HCT116 (cell line): ENCODE data around the gene PARVB. TPM values are rescaled to one million over a fixed set of nuclear protein-coding genes. Genes with fewer than 3 reads are reported as not detected.

Source experiments
- ATAC-seq: fragments of 200-7000 bp; cut with Tn5 transposase; 2 replicates; pipeline ENCODE4 v1.9.1; 2020; ENCODE audit warnings: mild to moderate bottlenecking, moderate library complexity
- BruUV-seq: library from RNA; stranded (reverse); fragments of 400-500 nt; replicated peaks from 2 replicates; lab custom pipeline; 2021; lab: Mats Ljungman, UMichigan
- CTCF ChIA-PET: fragments of 300-600 bp; sonication (Branson Sonifier 250); formaldehyde crosslinking; loops from one replicate; lab custom pipeline; 2021; ENCODE audit warnings: antibody characterized with exemption; lab: Charles Lee
- POLR2A ChIA-PET: fragments of 300-600, 350-600 bp; sonication (Branson Sonifier 250); formaldehyde crosslinking; loops from one replicate; lab custom pipeline; 2021; ENCODE audit warnings: antibody characterized with exemption; lab: Charles Lee
- RAD21 ChIA-PET, 2 experiments: fragments of 300-600 bp; sonication (Branson Sonifier 250); formaldehyde crosslinking; loops; one replicate each; lab custom pipeline; 2023; ENCODE audit warnings: low total read pairs in 2 of 2; ENCODE audit not compliant: uncharacterized antibody in 2 of 2, unreplicated experiment in 2 of 2, low non-redundant PET in 1 of 2; lab: Charles Lee
- DNase-seq: peaks from one replicate; pipeline ENCODE4 v3.0.0-alpha.2; 2010; ENCODE audit warnings: low read depth, low spot score
- H2AFZ ChIP-seq: fragments of 200-600 bp; shearing (Covaris generic), sonication (generic); 2 replicates; pipeline ENCODE4 v1.6.1; 2017; ENCODE audit warnings: low read depth, mixed run types, mixed read lengths, antibody characterized with exemption, low read length; ENCODE audit not compliant: poor library complexity, severe bottlenecking
- H3K27ac ChIP-seq: 2 replicates; pipeline ENCODE4 v1.5.1; 2012; ENCODE audit warnings: low read depth, low read length
- H3K27me3 ChIP-seq: fragments of 200-600 bp; sonication (generic); 2 replicates; pipeline ENCODE4 v1.6.1; 2016; ENCODE audit warnings: mixed run types, low read length, mixed read lengths; ENCODE audit not compliant: insufficient read depth
- H3K36me3 ChIP-seq, 2 experiments: fragments of 200-500 bp in 1 of 2; fragments of 200-600 bp in 1 of 2; sonication (Bioruptor generic) in 1 of 2; sonication (generic) in 1 of 2; 2 replicates each; pipeline versions ENCODE4 v1.5.1 to v1.6.1; 2014 to 2016; ENCODE audit warnings: low read length in 2 of 2, inconsistent platforms in 1 of 2, mixed read lengths in 1 of 2, mixed run types in 1 of 2; ENCODE audit not compliant: insufficient read depth in 2 of 2, control insufficient read depth in 1 of 2
- H3K4me1 ChIP-seq, 2 experiments: fragments of 200-600 bp in 1 of 2; sonication (generic) in 1 of 2; 2 replicates each; pipeline versions ENCODE4 v1.5.1 to v1.6.1; 2012 to 2017; ENCODE audit warnings: low read length in 2 of 2, inconsistent platforms in 1 of 2, mild to moderate bottlenecking in 1 of 2, mixed read lengths in 1 of 2, mixed run types in 1 of 2, moderate library complexity in 1 of 2; ENCODE audit not compliant: insufficient read depth in 2 of 2, control insufficient read depth in 1 of 2
- H3K4me2 ChIP-seq: fragments of 200-600 bp; sonication (generic); 2 replicates; pipeline ENCODE4 v1.6.1; 2017; ENCODE audit warnings: mixed run types, low read length, mixed read lengths
- H3K4me3 ChIP-seq, 2 experiments: fragments of 200-600 bp in 1 of 2; sonication (generic) in 1 of 2; replicated peaks in 1 of 2; 2 replicates each; pipeline ENCODE4 v1.5.1; 2011 to 2016; ENCODE audit warnings: low read length in 2 of 2, control low read depth in 1 of 2, low read depth in 1 of 2, mild to moderate bottlenecking in 1 of 2, mixed read lengths in 1 of 2, mixed run types in 1 of 2
- H3K79me2 ChIP-seq: fragments of 200-600 bp; sonication (generic); 2 replicates; pipeline ENCODE4 v1.6.1; 2017; ENCODE audit warnings: mild to moderate bottlenecking, mixed run types, low read length, moderate library complexity, mixed read lengths; ENCODE audit not compliant: insufficient read depth
- H3K9ac ChIP-seq: fragments of 200-600 bp; sonication (generic); 2 replicates; pipeline ENCODE4 v1.6.1; 2016; ENCODE audit warnings: low read length, mixed read lengths
- H3K9me2 ChIP-seq: fragments of 200-600 bp; sonication (generic), shearing (Covaris generic); 2 replicates; pipeline ENCODE4 v1.6.1; 2017; ENCODE audit warnings: mixed run types, mild to moderate bottlenecking, moderate library complexity; ENCODE audit not compliant: insufficient read depth
- H3K9me3 ChIP-seq, 2 experiments: fragments of 200-500 bp in 1 of 2; fragments of 200-600 bp in 1 of 2; sonication (Bioruptor generic) in 1 of 2; sonication (generic) in 1 of 2; 2 replicates each; pipeline ENCODE4 v1.6.1; 2014 to 2017; ENCODE audit warnings: low read length in 2 of 2, mixed read lengths in 2 of 2, inconsistent platforms in 1 of 2, low read depth in 1 of 2, mild to moderate bottlenecking in 1 of 2, mixed run types in 1 of 2, moderate library complexity in 1 of 2; ENCODE audit not compliant: control insufficient read depth in 1 of 2, insufficient read depth in 1 of 2
- H4K20me1 ChIP-seq: fragments of 200-600 bp; sonication (generic), shearing (Covaris generic); 2 replicates; pipeline ENCODE4 v1.6.1; 2017; ENCODE audit warnings: mixed run types, mild to moderate bottlenecking, moderate library complexity; ENCODE audit not compliant: insufficient read depth
- CBX3 ChIP-seq: IDR thresholded peaks from 2 replicates; pipeline ENCODE4 v1.6.1; 2012; ENCODE audit warnings: low read depth
- CEBPB ChIP-seq: IDR thresholded peaks from 2 replicates; pipeline ENCODE4 v1.6.1; 2012; ENCODE audit warnings: low read depth
- EGR1 ChIP-seq: IDR thresholded peaks from 2 replicates; pipeline ENCODE4 v1.6.1; 2012; ENCODE audit warnings: low read depth
- ELF1 ChIP-seq: IDR thresholded peaks from 2 replicates; pipeline ENCODE4 v1.6.1; 2012; ENCODE audit warnings: low read depth, borderline replicate concordance
- EZH2 ChIP-seq: fragments of 200-600 bp; sonication (generic); IDR thresholded peaks from 2 replicates; pipeline ENCODE4 v1.6.1; 2017; ENCODE audit warnings: antibody characterized with exemption, mixed run types
- EZH2phosphoT487 ChIP-seq: fragments of 200-600 bp; IDR thresholded peaks from 2 replicates; pipeline ENCODE4 v1.6.1; 2018; ENCODE audit warnings: antibody characterized with exemption, borderline replicate concordance
- FOSL1 ChIP-seq: IDR thresholded peaks from 2 replicates; pipeline ENCODE4 v1.6.1; 2012; ENCODE audit warnings: low read depth
- POLR2A ChIP-seq: IDR thresholded peaks from 2 replicates; pipeline ENCODE4 v1.7.0; 2011; ENCODE audit warnings: borderline replicate concordance; ENCODE audit not compliant: insufficient read depth, insufficient read length; ENCODE audit errors: extremely low read depth
- POLR2AphosphoS5 ChIP-seq: IDR thresholded peaks from 2 replicates; pipeline ENCODE4 v1.6.1; 2011; ENCODE audit warnings: mild to moderate bottlenecking, low read depth, low read length, moderate library complexity
- SP1 ChIP-seq: IDR thresholded peaks from 2 replicates; pipeline ENCODE4 v1.6.1; 2012; ENCODE audit warnings: low read depth
- SRF ChIP-seq: IDR thresholded peaks from 2 replicates; pipeline ENCODE4 v1.6.1; 2012; ENCODE audit warnings: low read depth
- TCF7L2 ChIP-seq: IDR thresholded peaks from 2 replicates; pipeline ENCODE4 v1.7.0; 2011; ENCODE audit warnings: borderline replicate concordance, inconsistent platforms; ENCODE audit not compliant: insufficient read depth, insufficient read length; ENCODE audit errors: extremely low read depth
- YY1 ChIP-seq: IDR thresholded peaks from 2 replicates; pipeline ENCODE4 v1.6.1; 2011; ENCODE audit warnings: low read length, low read depth, moderate library complexity, mild to moderate bottlenecking; ENCODE audit not compliant: insufficient replicate concordance; ENCODE audit errors: extremely low read depth
- ZFX ChIP-seq: fragments of 450-650 bp; IDR thresholded peaks from 2 replicates; pipeline ENCODE4 v1.6.1; 2017
- ZNF274 ChIP-seq: fragments of 200-500 bp; sonication (Bioruptor generic); IDR thresholded peaks from 2 replicates; pipeline ENCODE4 v1.6.1; 2014; ENCODE audit warnings: mild to moderate bottlenecking, low read depth, low read length, inconsistent platforms
- intact Hi-C: fragments of 100-400 bp; cut with micrococcal nuclease; formaldehyde crosslinking; loops from 2 replicates; pipeline ENCODE4 v1.10.0; 2022
- total RNA-seq: library from RNA; stranded (reverse); gene quantifications from one replicate; pipeline ENCODE4 v1.2.1, GENCODE V29; 2021; ENCODE audit not compliant: unreplicated experiment
- TF ChIP-seq, protein P1 (sequence below): IDR thresholded peaks from 2 replicates; pipeline ENCODE4 v1.6.1; 2012
- TF ChIP-seq, protein P2 (sequence below): IDR thresholded peaks from 2 replicates; pipeline ENCODE4 v1.6.1; 2012
- TF ChIP-seq, protein P3 (sequence below): IDR thresholded peaks from 2 replicates; pipeline ENCODE4 v1.6.1; 2011; ENCODE audit warnings: mild to moderate bottlenecking, low read length, moderate library complexity; ENCODE audit not compliant: insufficient replicate concordance; ENCODE audit errors: extremely low read depth
- TF ChIP-seq, protein P4 (sequence below), 3 experiments: fragments of 200-600 bp in 1 of 3; sonication (generic) in 1 of 3; IDR thresholded peaks in 2 of 3; conservative IDR thresholded peaks in 1 of 3; 2 replicates each; pipeline ENCODE4 v1.5.1; 2012 to 2017; ENCODE audit warnings: low read depth in 2 of 3, low read length in 2 of 3, antibody characterized with exemption in 1 of 3, borderline replicate concordance in 1 of 3, control low read depth in 1 of 3, mild to moderate bottlenecking in 1 of 3, mixed read lengths in 1 of 3, mixed run types in 1 of 3, moderate library complexity in 1 of 3; ENCODE audit not compliant: insufficient read depth in 1 of 3

Gene PARVB
- total RNA-seq, 1 experiment from 2014 or later: 21.4 TPM

DNA sequence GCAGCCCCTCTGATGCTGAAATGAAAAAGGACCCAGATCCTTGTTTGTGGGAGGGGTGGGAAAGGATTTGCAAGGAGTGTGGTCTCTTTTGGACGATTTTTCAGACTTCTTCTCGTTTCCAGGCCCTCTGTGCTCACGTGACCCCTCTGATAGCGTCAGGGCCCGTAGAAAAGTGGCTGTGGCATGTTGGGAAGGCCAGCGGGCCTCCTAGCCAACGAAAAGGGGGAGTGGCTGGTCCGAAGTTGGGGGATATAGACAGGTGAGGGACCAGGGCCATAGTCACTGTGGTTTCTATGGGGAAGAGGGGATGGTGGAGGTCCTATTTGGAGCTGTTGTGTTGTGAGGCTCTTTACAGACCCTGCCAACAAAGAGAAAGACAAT is 6.6 kb downstream of the PARVB start:
- ATAC-seq: no peak
- Histone ChIP-seq H2AFZ (no peak overlapping the region), H3K79me2 (peaks cover 9% of the 10 kb centered on the region; the same call in 1 of the 2 replicates), H3K9me3 (no peaks in the 10 kb centered on the region), H3K9ac (no peak overlapping the region), H3K4me3 (no peak overlapping the region), H3K36me3 (no peaks in the 10 kb centered on the region), H3K9me2 (no peaks in the 10 kb centered on the region), H3K4me2 (no peak overlapping the region), H3K27me3 (no peaks in the 10 kb centered on the region), H3K27ac (no peak overlapping the region), H4K20me1 (no peaks in the 10 kb centered on the region), H3K4me1 (peaks cover 0 to under 1% of the 10 kb centered on the region in 2 experiments; a peak in 1 of 4 replicates)
- no TSS peak for BruUV-seq
- TF ChIP-seq, protein P1, sequence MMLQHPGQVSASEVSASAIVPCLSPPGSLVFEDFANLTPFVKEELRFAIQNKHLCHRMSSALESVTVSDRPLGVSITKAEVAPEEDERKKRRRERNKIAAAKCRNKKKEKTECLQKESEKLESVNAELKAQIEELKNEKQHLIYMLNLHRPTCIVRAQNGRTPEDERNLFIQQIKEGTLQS: no peak
- no peak for TF ChIP-seq CBX3
- TF ChIP-seq SRF: no peak
- TF ChIP-seq FOSL1: no peak
- TF ChIP-seq, protein P2, sequence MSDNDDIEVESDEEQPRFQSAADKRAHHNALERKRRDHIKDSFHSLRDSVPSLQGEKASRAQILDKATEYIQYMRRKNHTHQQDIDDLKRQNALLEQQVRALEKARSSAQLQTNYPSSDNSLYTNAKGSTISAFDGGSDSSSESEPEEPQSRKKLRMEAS: no peak
- no peak for TF ChIP-seq ZNF274
- TF ChIP-seq, protein P3, sequence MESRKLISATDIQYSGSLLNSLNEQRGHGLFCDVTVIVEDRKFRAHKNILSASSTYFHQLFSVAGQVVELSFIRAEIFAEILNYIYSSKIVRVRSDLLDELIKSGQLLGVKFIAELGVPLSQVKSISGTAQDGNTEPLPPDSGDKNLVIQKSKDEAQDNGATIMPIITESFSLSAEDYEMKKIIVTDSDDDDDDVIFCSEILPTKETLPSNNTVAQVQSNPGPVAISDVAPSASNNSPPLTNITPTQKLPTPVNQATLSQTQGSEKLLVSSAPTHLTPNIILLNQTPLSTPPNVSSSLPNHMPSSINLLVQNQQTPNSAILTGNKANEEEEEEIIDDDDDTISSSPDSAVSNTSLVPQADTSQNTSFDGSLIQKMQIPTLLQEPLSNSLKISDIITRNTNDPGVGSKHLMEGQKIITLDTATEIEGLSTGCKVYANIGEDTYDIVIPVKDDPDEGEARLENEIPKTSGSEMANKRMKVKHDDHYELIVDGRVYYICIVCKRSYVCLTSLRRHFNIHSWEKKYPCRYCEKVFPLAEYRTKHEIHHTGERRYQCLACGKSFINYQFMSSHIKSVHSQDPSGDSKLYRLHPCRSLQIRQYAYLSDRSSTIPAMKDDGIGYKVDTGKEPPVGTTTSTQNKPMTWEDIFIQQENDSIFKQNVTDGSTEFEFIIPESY: no peak
- TF ChIP-seq POLR2A: no peak
- TF ChIP-seq CEBPB: no peak
- TF ChIP-seq ZFX: no peak
- no peak for TF ChIP-seq EZH2
- TF ChIP-seq POLR2AphosphoS5: no peak
- no peak for TF ChIP-seq EZH2phosphoT487
- TF ChIP-seq TCF7L2: no peak
- no peak for TF ChIP-seq ELF1
- TF ChIP-seq, protein P4, sequence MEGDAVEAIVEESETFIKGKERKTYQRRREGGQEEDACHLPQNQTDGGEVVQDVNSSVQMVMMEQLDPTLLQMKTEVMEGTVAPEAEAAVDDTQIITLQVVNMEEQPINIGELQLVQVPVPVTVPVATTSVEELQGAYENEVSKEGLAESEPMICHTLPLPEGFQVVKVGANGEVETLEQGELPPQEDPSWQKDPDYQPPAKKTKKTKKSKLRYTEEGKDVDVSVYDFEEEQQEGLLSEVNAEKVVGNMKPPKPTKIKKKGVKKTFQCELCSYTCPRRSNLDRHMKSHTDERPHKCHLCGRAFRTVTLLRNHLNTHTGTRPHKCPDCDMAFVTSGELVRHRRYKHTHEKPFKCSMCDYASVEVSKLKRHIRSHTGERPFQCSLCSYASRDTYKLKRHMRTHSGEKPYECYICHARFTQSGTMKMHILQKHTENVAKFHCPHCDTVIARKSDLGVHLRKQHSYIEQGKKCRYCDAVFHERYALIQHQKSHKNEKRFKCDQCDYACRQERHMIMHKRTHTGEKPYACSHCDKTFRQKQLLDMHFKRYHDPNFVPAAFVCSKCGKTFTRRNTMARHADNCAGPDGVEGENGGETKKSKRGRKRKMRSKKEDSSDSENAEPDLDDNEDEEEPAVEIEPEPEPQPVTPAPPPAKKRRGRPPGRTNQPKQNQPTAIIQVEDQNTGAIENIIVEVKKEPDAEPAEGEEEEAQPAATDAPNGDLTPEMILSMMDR (IDR thresholded peaks at IDR 0.05 in 2 of 3, conservative IDR thresholded peaks at IDR 0.05 in 1 of 3; ENCODE audit: borderline replicate concordance in 1 of 3, insufficient read depth in 1 of 3, low read depth in 2 of 3, low read length in 2 of 3): no peak
- no peak for TF ChIP-seq YY1
- TF ChIP-seq SP1: no peak
- TF ChIP-seq EGR1: no peak
- ChIA-PET CTCF (no interaction called here), RAD21 (no interaction called here), POLR2A (no interaction called here)
- DNase-seq: no peak
- intact Hi-C loops: no loop called here
